Umbilical cord (tissue), 1 donor: ENCODE data around the gene SOCS6. TPM values are rescaled to one million over a fixed set of nuclear protein-coding genes. Genes with fewer than 3 reads are reported as not detected.

Source experiments
- total RNA-seq: library from RNA; depleted of rRNA; stranded (reverse); fragments of >200 nt; gene quantifications from one replicate; pipeline ENCODE4 v1.2.3, GENCODE V29; 2014; ENCODE audit warnings: low replicate concordance; ENCODE audit not compliant: insufficient read depth

SOCS6 gene
- total RNA-seq, 1 donor from 2014 or later, result 31.8 TPM

Other genes starting within 250 kb of the SOCS6 start
- 53.2 TPM for gene RTTN, start 83.4 kb upstream of the SOCS6 start, total RNA-seq